Ascending aorta (tissue), 2 donors: ENCODE data around the gene PTPRK. TPM values are rescaled to one million over a fixed set of nuclear protein-coding genes. Genes with fewer than 3 reads are reported as not detected.
"Not testable (repeated sequence)": the region's sequence is repeated elsewhere in the genome, so short reads cannot be mapped to it uniquely, and the experiment has no call there.

ENCODE experiments used
- DNase-seq, 2 donors: peaks; one replicate each; pipeline ENCODE4 v3.0.0-alpha.2; 2019; ENCODE audit warnings: low spot score in 2 of 2
- H3K27ac ChIP-seq, 2 donors: fragments of 200-600 bp; sonication (generic); one replicate each; pipeline ENCODE4 v1.5.1; 2016 to 2017; ENCODE audit warnings: mild to moderate bottlenecking in 1 of 2
- H3K27me3 ChIP-seq: fragments of 200-600 bp; sonication (generic); one replicate; pipeline ENCODE4 v1.5.1; 2017
- H3K36me3 ChIP-seq, 2 donors: fragments of 200-600 bp; sonication (generic); one replicate each; pipeline ENCODE4 v1.5.1; 2016
- H3K4me1 ChIP-seq, 2 donors: fragments of 200-600 bp; sonication (generic); one replicate each; pipeline ENCODE4 v1.5.1; 2016 to 2017; ENCODE audit warnings: mild to moderate bottlenecking in 1 of 2
- H3K4me3 ChIP-seq, 2 donors: fragments of 200-600 bp; sonication (generic); one replicate each; pipeline ENCODE4 v1.5.1; 2016 to 2017; ENCODE audit warnings: mild to moderate bottlenecking in 1 of 2
- H3K9me3 ChIP-seq, 2 donors: fragments of 200-600 bp; sonication (generic); one replicate each; pipeline ENCODE4 v1.5.1; 2016
- intact Hi-C: fragments of 100-400 bp; cut with DNase I; formaldehyde crosslinking; loops from one replicate; pipeline ENCODE4 v1.15.1; 2023
- total RNA-seq: library from RNA; depleted of rRNA; stranded (reverse); fragments of >200 nt; gene quantifications from one replicate; pipeline ENCODE4 v1.1.0, GENCODE V29; 2016
- TF ChIP-seq, protein P1 (sequence below), 3 experiments: fragments of 200-600 bp in 2 of 3; fragments of 450-650 bp in 1 of 3; sonication (generic) in 2 of 3; IDR thresholded peaks; one replicate each; pipeline ENCODE4 v1.5.1; 2016 to 2019; ENCODE audit warnings: antibody characterized with exemption in 3 of 3, mild to moderate bottlenecking in 1 of 3, moderate library complexity in 1 of 3

The PTPRK gene
- total RNA-seq, 1 donor from 2014 or later, result 73.1 TPM

DNA sequence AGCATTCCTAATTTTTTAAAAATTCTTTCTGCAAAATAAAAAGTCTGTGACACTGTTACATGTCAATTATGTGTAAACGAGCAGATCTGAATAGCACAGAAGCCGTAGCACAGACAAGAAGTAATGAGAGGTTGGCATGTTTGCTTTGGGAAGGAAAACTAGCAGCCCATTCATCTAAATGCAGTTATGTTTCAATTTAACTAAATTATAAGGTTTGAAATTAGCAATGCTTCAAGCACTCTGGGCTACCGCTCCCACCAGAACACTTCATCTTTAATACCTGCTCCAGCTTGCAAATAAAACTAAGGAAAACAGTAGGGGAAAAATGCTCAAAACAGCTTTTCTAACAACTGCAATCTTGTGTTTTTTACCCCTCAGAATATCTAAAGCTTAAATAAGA is 73.9 kb downstream of the PTPRK start:
- intact Hi-C loops, result no loop called here
- no peaks in the 10 kb centered on the region for H3K36me3 ChIP-seq
- DNase-seq, result no peak
- no peaks in the 10 kb centered on the region for H3K9me3 ChIP-seq
- H3K27me3 ChIP-seq, result no peaks in the 10 kb centered on the region
- no peaks in the 10 kb centered on the region for H3K4me1 ChIP-seq
- no peak overlapping the region for H3K27ac ChIP-seq
- H3K4me3 ChIP-seq, result no peak overlapping the region
- TF ChIP-seq, protein P1, sequence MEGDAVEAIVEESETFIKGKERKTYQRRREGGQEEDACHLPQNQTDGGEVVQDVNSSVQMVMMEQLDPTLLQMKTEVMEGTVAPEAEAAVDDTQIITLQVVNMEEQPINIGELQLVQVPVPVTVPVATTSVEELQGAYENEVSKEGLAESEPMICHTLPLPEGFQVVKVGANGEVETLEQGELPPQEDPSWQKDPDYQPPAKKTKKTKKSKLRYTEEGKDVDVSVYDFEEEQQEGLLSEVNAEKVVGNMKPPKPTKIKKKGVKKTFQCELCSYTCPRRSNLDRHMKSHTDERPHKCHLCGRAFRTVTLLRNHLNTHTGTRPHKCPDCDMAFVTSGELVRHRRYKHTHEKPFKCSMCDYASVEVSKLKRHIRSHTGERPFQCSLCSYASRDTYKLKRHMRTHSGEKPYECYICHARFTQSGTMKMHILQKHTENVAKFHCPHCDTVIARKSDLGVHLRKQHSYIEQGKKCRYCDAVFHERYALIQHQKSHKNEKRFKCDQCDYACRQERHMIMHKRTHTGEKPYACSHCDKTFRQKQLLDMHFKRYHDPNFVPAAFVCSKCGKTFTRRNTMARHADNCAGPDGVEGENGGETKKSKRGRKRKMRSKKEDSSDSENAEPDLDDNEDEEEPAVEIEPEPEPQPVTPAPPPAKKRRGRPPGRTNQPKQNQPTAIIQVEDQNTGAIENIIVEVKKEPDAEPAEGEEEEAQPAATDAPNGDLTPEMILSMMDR (IDR thresholded peaks at IDR 0.05), result no peak

DNA sequence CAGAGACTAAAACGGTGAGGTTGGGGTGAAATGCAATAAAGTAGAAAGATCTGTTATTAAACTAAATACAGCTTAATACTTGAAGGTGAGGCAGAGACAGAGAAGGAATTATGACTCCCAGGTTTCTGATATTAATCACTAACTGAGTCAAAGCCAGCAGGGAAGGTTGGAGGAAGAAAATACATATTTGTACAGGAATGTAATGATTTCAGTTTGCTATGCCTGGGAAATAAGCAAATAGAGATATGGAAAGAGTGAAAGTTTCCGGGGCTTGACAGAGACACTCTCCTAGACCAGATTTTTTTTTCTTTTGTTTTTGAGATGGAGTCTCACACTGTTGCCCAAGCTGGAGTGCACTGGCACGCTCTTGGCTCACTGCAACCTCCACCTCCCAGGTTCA is 76.8 kb downstream of the PTPRK start:
- no peaks in the 10 kb centered on the region for H3K9me3 ChIP-seq
- H3K4me3 ChIP-seq, result no peak overlapping the region
- no peaks in the 10 kb centered on the region for H3K27me3 ChIP-seq
- H3K36me3 ChIP-seq, result no peaks in the 10 kb centered on the region
- TF ChIP-seq, protein P1 (IDR thresholded peaks at IDR 0.05), result no peak
- DNase-seq, result no peak
- H3K4me1 ChIP-seq, result no peaks in the 10 kb centered on the region
- H3K27ac ChIP-seq, result no peak overlapping the region
- intact Hi-C loops, result no loop called here

DNA sequence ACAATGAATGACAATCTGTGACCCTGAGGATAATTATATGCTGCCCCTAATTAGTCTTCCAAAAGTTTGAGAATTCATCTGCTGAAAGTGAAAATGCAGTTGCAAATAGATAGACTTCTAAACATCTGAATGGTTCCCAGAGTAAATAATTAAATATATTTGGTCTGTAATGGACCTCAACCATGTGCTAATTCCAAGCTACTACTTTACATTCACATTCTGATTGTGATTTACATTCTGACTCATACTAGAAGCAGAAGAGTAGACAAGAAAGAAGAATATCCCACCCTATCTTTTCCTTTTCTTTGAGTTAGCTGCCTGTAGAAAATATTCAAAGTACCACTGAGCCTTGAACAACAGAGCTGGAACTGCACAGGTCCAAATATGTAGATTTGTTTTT is 80.8 kb downstream of the PTPRK start:
- intact Hi-C loops, result no loop called here
- H3K27ac ChIP-seq, result no peak overlapping the region
- TF ChIP-seq, protein P1 (IDR thresholded peaks at IDR 0.05), result no peak
- H3K27me3 ChIP-seq, result no peaks in the 10 kb centered on the region
- H3K4me1 ChIP-seq, result no peaks in the 10 kb centered on the region
- DNase-seq, result no peak
- H3K36me3 ChIP-seq, result no peaks in the 10 kb centered on the region
- no peak overlapping the region for H3K4me3 ChIP-seq
- no peaks in the 10 kb centered on the region for H3K9me3 ChIP-seq

DNA sequence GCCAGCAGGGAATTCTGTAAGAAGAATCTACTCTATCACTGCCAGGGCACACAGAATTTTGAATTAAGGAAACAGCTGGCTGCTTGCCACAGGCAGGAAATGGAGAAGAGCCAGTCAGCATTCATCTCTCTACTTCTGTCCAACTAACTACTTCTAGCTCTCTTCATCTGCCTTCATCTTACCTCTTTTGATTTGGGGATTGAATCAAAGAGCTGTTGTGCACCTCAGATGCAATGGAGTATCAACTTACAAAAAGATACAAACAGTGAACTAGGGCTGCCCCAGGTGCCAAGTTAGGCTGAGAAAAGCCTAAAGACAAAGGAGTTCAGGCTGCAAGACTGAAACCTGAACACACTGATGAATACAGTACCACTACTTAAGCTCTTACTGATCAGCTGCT is 82.0 kb downstream of the PTPRK start:
- H3K9me3 ChIP-seq, result no peaks in the 10 kb centered on the region
- no peak overlapping the region for H3K27ac ChIP-seq
- H3K4me1 ChIP-seq, result peaks cover 0 to 3% of the 10 kb centered on the region in 2 donors
- TF ChIP-seq, protein P1 (IDR thresholded peaks at IDR 0.05), result no peak
- H3K36me3 ChIP-seq, result no peaks in the 10 kb centered on the region
- no peak overlapping the region for H3K4me3 ChIP-seq
- intact Hi-C loops, result no loop called here
- H3K27me3 ChIP-seq, result no peaks in the 10 kb centered on the region
- DNase-seq, result no peak

DNA sequence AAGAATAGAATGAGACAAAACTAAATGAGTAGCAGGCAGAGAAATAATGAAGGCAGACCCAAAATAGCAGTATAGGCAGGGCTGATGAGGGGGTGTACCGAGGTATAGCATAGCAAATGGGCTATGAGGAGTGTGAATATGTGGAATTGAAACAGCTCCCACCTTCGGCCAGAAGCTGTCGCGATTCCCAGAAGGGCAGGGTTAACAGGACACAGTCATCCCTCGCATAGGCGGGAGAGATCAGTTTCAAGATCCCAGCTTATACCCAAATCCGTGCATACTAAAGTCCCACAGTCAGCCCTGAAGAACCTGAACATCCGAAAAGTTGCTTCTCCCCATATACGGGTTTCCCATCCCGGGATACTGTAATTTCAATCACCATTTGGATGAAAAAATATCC is 82.7 kb downstream of the PTPRK start:
- Histone ChIP-seq H3K4me1 (peaks cover 0 to 3% of the 10 kb centered on the region in 2 donors), H3K36me3 (no peaks in the 10 kb centered on the region), H3K27ac (no peak overlapping the region), H3K9me3 (no peaks in the 10 kb centered on the region), H3K4me3 (no peak overlapping the region), H3K27me3 (no peaks in the 10 kb centered on the region)
- TF ChIP-seq, protein P1 (IDR thresholded peaks at IDR 0.05), result no peak
- DNase-seq, result no peak
- intact Hi-C loops, result no loop called here

DNA sequence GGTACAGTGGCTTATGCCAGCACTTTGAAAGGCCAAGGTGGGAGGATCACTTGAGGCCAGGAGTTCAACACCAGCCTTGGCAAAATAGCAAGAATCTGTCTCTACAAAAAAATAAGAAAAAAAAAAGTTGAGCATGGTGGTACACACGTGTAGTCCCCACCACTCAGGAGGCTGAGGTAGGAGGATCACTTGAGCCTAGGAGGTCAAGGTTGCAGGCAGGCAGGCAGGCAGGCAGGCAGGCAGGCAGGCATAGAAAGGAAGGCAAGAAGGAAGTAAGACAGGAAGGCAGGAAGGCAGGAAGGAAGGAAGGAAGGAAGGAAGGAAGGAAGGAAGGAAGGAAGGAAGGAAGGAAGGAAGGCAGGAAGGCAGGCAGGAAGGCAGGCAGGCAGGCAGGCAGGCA is 85.6 kb downstream of the PTPRK start:
- H3K4me1 ChIP-seq, DNase-seq, H3K4me3 ChIP-seq, H3K9me3 ChIP-seq, H3K36me3 ChIP-seq, H3K27me3 ChIP-seq, intact Hi-C loops, H3K27ac ChIP-seq: not testable (repeated sequence)
